ENCODE measurements around the gene FLCN. TPM values are rescaled to one million over a fixed set of nuclear protein-coding genes. Genes with fewer than 3 reads are reported as not detected.
"Not testable (repeated sequence)": the region's sequence is repeated elsewhere in the genome, so short reads cannot be mapped to it uniquely, and the experiment has no call there.

Gene FLCN
- total and polyA plus RNA-seq, 2 donors (not counting 1 experiment from before 2014, with no cell fraction given) = 16.4 to 68.5 TPM

DNA sequence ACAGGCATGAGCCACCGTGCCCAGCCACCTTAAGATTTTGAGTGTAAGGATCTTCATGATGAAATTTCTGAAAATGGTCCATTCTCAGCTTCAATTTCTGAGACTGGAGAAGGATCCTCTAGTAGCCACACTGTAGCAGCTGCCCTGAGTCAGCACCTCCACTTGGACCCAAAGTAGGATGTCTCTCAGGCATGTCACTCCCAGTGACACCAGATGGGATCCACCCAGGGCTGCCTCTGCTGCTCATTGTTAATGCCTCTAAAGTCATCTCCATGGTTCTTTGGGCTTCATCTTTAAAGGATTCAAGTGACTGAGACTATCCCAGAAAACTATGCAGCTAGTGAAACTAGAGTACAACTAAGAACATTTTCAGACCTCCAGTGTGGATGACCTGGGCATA is 38.7 kb downstream of the FLCN start:
- H4K20me1 ChIP-seq (ENCODE audit: control insufficient read depth, extremely low read depth, insufficient read depth, low read length) = no peaks in the 10 kb centered on the region
- TF ChIP-seq CTCF (conservative IDR thresholded peaks at IDR 0.05 in 1 of 2, IDR thresholded peaks at IDR 0.05 in 1 of 2; ENCODE audit: low read depth in 1 of 2, low read length in 2 of 2) (no peak), EZH2 (IDR thresholded peaks at IDR 0.05; ENCODE audit: low read length, missing control alignments) (no peak)
- H3K4me1 ChIP-seq (ENCODE audit: control insufficient read depth, extremely low read depth, insufficient read depth, low read length) = peaks cover 7% of the 10 kb centered on the region
- no peaks in the 10 kb centered on the region for H3K27me3 ChIP-seq (ENCODE audit: control insufficient read depth, insufficient read depth, low read length)
- H3K4me3 ChIP-seq (replicated peaks in 1 of 4; ENCODE audit: control extremely low read depth in 1 of 4, insufficient read depth in 1 of 4, low read depth in 3 of 4, low read length in 4 of 4) = no peak overlapping the region
- H2AFZ ChIP-seq (ENCODE audit: low read length) = no peak overlapping the region
- no peak overlapping the region for H3K4me2 ChIP-seq (ENCODE audit: extremely low read depth, insufficient read depth, low read length)
- peaks cover 2% of the 10 kb centered on the region for H3K36me3 ChIP-seq (ENCODE audit: control insufficient read depth, insufficient read depth, low read length)
- H3K27ac ChIP-seq (ENCODE audit: insufficient read depth, low read length) = no peak overlapping the region
- no peak for DNase-seq (ENCODE audit: low read depth in 2 of 2)
- peaks cover 1% of the 10 kb centered on the region for H3K79me2 ChIP-seq (ENCODE audit: control insufficient read depth, insufficient read depth, low read length)
- no peak overlapping the region for H3K9ac ChIP-seq (ENCODE audit: insufficient read depth, low read length)
- no peaks in the 10 kb centered on the region for H3K9me3 ChIP-seq (ENCODE audit: control insufficient read depth, insufficient read depth, low read depth, low read length)

- DNase-seq (ENCODE audit: low read depth in 2 of 2) = no peak
- no peaks in the 10 kb centered on the region for H3K79me2 ChIP-seq (ENCODE audit: control insufficient read depth, insufficient read depth, low read length)
- H3K4me2 ChIP-seq (ENCODE audit: extremely low read depth, insufficient read depth, low read length) = no peak overlapping the region
- no peak overlapping the region for H2AFZ ChIP-seq (ENCODE audit: low read length)
- H3K27ac ChIP-seq (ENCODE audit: insufficient read depth, low read length) = no peak overlapping the region
- no peaks in the 10 kb centered on the region for H4K20me1 ChIP-seq (ENCODE audit: control insufficient read depth, extremely low read depth, insufficient read depth, low read length)
- no peak overlapping the region for H3K9ac ChIP-seq (ENCODE audit: insufficient read depth, low read length)
- H3K36me3 ChIP-seq (ENCODE audit: control insufficient read depth, insufficient read depth, low read length) = no peaks in the 10 kb centered on the region
- TF ChIP-seq EZH2 (IDR thresholded peaks at IDR 0.05; ENCODE audit: low read length, missing control alignments) = no peak
- no peak for TF ChIP-seq CTCF (conservative IDR thresholded peaks at IDR 0.05 in 1 of 2, IDR thresholded peaks at IDR 0.05 in 1 of 2; ENCODE audit: low read depth in 1 of 2, low read length in 2 of 2)
- no peaks in the 10 kb centered on the region for H3K27me3 ChIP-seq (ENCODE audit: control insufficient read depth, insufficient read depth, low read length)
- no peaks in the 10 kb centered on the region for H3K9me3 ChIP-seq (ENCODE audit: control insufficient read depth, insufficient read depth, low read depth, low read length)
- peaks cover 11% of the 10 kb centered on the region for H3K4me1 ChIP-seq (ENCODE audit: control insufficient read depth, extremely low read depth, insufficient read depth, low read length)
- no peak overlapping the region for H3K4me3 ChIP-seq (replicated peaks in 1 of 4; ENCODE audit: control extremely low read depth in 1 of 4, insufficient read depth in 1 of 4, low read depth in 3 of 4, low read length in 4 of 4)
These were observed 40.2 kb downstream of the FLCN start for GRCh38 chr17:17196776-17197175.

DNA sequence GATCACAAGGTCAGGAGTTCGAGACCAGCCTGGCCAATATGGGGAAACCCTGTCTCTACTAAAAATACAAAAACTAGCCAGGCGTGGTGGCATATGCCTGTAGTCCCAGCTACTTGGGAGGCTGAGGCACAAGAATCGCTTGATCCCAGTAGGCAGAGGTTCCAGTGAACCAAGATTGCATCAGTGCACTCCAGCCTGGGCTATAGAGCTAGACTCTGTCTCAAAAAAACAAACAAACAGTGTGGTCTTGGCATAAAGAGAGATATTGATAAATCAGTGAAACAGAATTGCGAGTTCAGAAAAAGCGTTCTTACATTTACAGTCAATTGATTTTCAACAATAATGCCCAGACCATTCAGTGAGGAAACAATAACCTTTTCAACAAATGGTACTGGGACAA is 41.5 kb downstream of the FLCN start:
- H3K4me2 ChIP-seq (ENCODE audit: extremely low read depth, insufficient read depth, low read length); DNase-seq (ENCODE audit: low read depth in 2 of 2); H2AFZ ChIP-seq (ENCODE audit: low read length); H3K9ac ChIP-seq (ENCODE audit: insufficient read depth, low read length); H3K27me3 ChIP-seq (ENCODE audit: control insufficient read depth, insufficient read depth, low read length); H4K20me1 ChIP-seq (ENCODE audit: control insufficient read depth, extremely low read depth, insufficient read depth, low read length); H3K27ac ChIP-seq (ENCODE audit: insufficient read depth, low read length); H3K79me2 ChIP-seq (ENCODE audit: control insufficient read depth, insufficient read depth, low read length); H3K9me3 ChIP-seq (ENCODE audit: control insufficient read depth, insufficient read depth, low read depth, low read length); H3K4me3 ChIP-seq (replicated peaks in 1 of 4; ENCODE audit: control extremely low read depth in 1 of 4, insufficient read depth in 1 of 4, low read depth in 3 of 4, low read length in 4 of 4); H3K36me3 ChIP-seq (ENCODE audit: control insufficient read depth, insufficient read depth, low read length): not testable (repeated sequence)
- H3K4me1 ChIP-seq (ENCODE audit: control insufficient read depth, extremely low read depth, insufficient read depth, low read length) = peaks cover 17% of the 10 kb centered on the region
